HepG2 (cell line): Measurements from ENCODE around the gene PUM1. TPM values are rescaled to one million over a fixed set of nuclear protein-coding genes. Genes with fewer than 3 reads are reported as not detected.

Experiments used
- ATAC-seq: fragments of 200-7000 bp; cut with Tn5 transposase; 3 replicates; pipeline ENCODE4 v1.9.1; 2020; ENCODE audit warnings: mild to moderate bottlenecking, moderate library complexity
- BruUV-seq: library from RNA; stranded (reverse); fragments of 400-500 nt; replicated peaks from 2 replicates; lab custom pipeline; 2021; lab: Mats Ljungman, UMichigan
- CTCF ChIA-PET: fragments of 300-600 bp; formaldehyde crosslinking; extraction: SDS; loops from one replicate; lab custom pipeline; 2021; ENCODE audit warnings: low total read pairs, inconsistent platforms, low intra/inter-chr PET ratio; lab: Yijun Ruan, JAX
- POLR2A ChIA-PET: fragments of 350-600 bp; sonication (Branson Sonifier 250); formaldehyde crosslinking; loops from one replicate; lab custom pipeline; 2020; ENCODE audit warnings: antibody characterized with exemption, inconsistent platforms; lab: Yijun Ruan, JAX
- DNase-seq: peaks from one replicate; pipeline ENCODE4 v3.0.0-alpha.2; 2015; ENCODE audit warnings: low spot score
- FAIRE-seq: peaks from 3 replicates; lab custom pipeline; 2011; peaks lifted over from hg19 to GRCh38; lab: Jason Lieb, UNC
- H2AFZ ChIP-seq: one replicate; pipeline ENCODE4 v1.6.1; 2011; ENCODE audit warnings: low read length, inconsistent platforms
- H3K27ac ChIP-seq: fragments of 300-600 bp; 3 replicates; pipeline ENCODE4 v1.8.0; 2011; ENCODE audit warnings: mixed run types, mild to moderate bottlenecking, mixed read lengths, low read length, inconsistent platforms; ENCODE audit not compliant: insufficient read depth; ENCODE audit errors: extremely low read length
- H3K27me3 ChIP-seq, 2 experiments: fragments of 200-600 bp in 1 of 2; 2 replicates in 1 of 2; 3 replicates in 1 of 2; pipeline versions ENCODE4 v1.6.0 to v1.8.0; 2011; ENCODE audit warnings: low read length in 2 of 2, mild to moderate bottlenecking in 2 of 2, moderate library complexity in 2 of 2, inconsistent platforms in 1 of 2; ENCODE audit not compliant: insufficient read depth in 2 of 2, control insufficient read depth in 1 of 2
- H3K36me3 ChIP-seq, 2 experiments: fragments of 200-600 bp in 1 of 2; replicated peaks in 1 of 2; 2 replicates in 1 of 2; 3 replicates in 1 of 2; pipeline versions ENCODE4 v1.5.1 to v1.8.0; 2011; ENCODE audit warnings: low read length in 2 of 2, inconsistent platforms in 1 of 2; ENCODE audit not compliant: insufficient read depth in 2 of 2, control insufficient read depth in 1 of 2
- H3K4me1 ChIP-seq: 2 replicates; pipeline ENCODE4 v1.5.1; 2012; ENCODE audit warnings: low read length, inconsistent platforms; ENCODE audit not compliant: insufficient read depth
- H3K4me2 ChIP-seq: 2 replicates; pipeline ENCODE4 v1.6.0; 2011; ENCODE audit warnings: low read depth, low read length, inconsistent platforms
- H3K4me3 ChIP-seq, 3 experiments: fragments of 200-600 bp in 1 of 3; sonication (generic), shearing (Covaris generic) in 1 of 3; replicated peaks in 1 of 3; 2 replicates each; pipeline ENCODE4 v1.5.1; 2011 to 2016; ENCODE audit warnings: low read length in 3 of 3, inconsistent platforms in 2 of 3, low read depth in 2 of 3, mild to moderate bottlenecking in 2 of 3, control low read depth in 1 of 3, mixed read lengths in 1 of 3; ENCODE audit not compliant: insufficient read depth in 1 of 3
- H3K79me2 ChIP-seq: one replicate; pipeline ENCODE4 v1.6.1; 2011; ENCODE audit warnings: low read length, inconsistent platforms; ENCODE audit not compliant: insufficient read depth
- H3K9ac ChIP-seq: 2 replicates; pipeline ENCODE4 v1.6.0; 2011; ENCODE audit warnings: mild to moderate bottlenecking, low read depth, low read length, inconsistent platforms; ENCODE audit not compliant: insufficient read depth
- H3K9me3 ChIP-seq: 2 replicates; pipeline ENCODE4 v1.5.1; 2012; ENCODE audit warnings: mild to moderate bottlenecking, low read length
- H4K20me1 ChIP-seq: 2 replicates; pipeline ENCODE4 v1.6.0; 2011; ENCODE audit warnings: inconsistent platforms, mild to moderate bottlenecking, low read length, moderate library complexity; ENCODE audit not compliant: insufficient read depth
- AHDC1 ChIP-seq: sonication (generic); formaldehyde crosslinking; IDR thresholded peaks from 2 replicates; pipeline ENCODE4 v1.5.1; 2020; ENCODE audit warnings: mild to moderate bottlenecking, missing genetic modification reagents, borderline replicate concordance
- ELK4 ChIP-seq: sonication (generic); formaldehyde crosslinking; IDR thresholded peaks from 2 replicates; pipeline ENCODE4 v1.9.0; 2021; ENCODE audit warnings: missing genetic modification reagents, borderline replicate concordance
- GTF3A ChIP-seq: sonication (generic); formaldehyde crosslinking; conservative IDR thresholded peaks from 2 replicates; pipeline ENCODE4 v1.4.0; 2020; ENCODE audit warnings: mild to moderate bottlenecking, missing genetic modification reagents
- HNF4A ChIP-seq: sonication (generic); formaldehyde crosslinking; IDR thresholded peaks from 2 replicates; pipeline ENCODE4 v1.4.0; 2020; ENCODE audit warnings: missing genetic modification reagents
- POLR2AphosphoS2 ChIP-seq: IDR thresholded peaks from 2 replicates; pipeline ENCODE4 v1.6.1; 2011; ENCODE audit warnings: low read depth, low read length, improper control_type of control experiment
- ZNF563 ChIP-seq: sonication (generic); formaldehyde crosslinking; IDR thresholded peaks from 2 replicates; pipeline ENCODE4 v1.8.0; 2022; ENCODE audit warnings: mild to moderate bottlenecking, moderate library complexity, missing genetic modification reagents
- WGBS: methylation state at CpG from one replicate; pipeline ENCODE4 v1.1.6; 2017; ENCODE audit warnings: low lambda C conversion rate; 5-methylcytosine and 5-hydroxymethylcytosine counted together
- in situ Hi-C: cut with HindIII; loops from 2 replicates; pipeline ENCODE4 v1.10.0; 2017; ENCODE audit warnings: low pct_unique_long_range_greater_than_20kb; ENCODE audit not compliant: extremely low pct_ligation_motif_present
- intact Hi-C: fragments of 100-400 bp; cut with micrococcal nuclease; formaldehyde crosslinking; loops from one replicate; pipeline ENCODE4 v1.10.0; 2022; ENCODE audit not compliant: unreplicated experiment
- polyA plus RNA-seq, 8 experiments: library from polyadenylated mRNA; depleted of rRNA in 3 of 8; stranded (reverse) in 7 of 8; unstranded in 1 of 8; fragments of >200 nt; fragmentation: Illumina TruSeq in 4 of 8; extraction: Trizol in 4 of 8; gene quantifications; 2 replicates each; pipeline versions ENCODE4 v1.2.1 to v1.2.3, GENCODE V29; 2011 to 2016; ENCODE audit warnings: low read depth in 4 of 8, missing spikeins in 1 of 8, mixed read lengths in 1 of 8; ENCODE audit not compliant: insufficient read depth in 1 of 8
- total RNA-seq, 5 experiments: library from RNA; depleted of rRNA; stranded (reverse); fragments of >200 nt; fragmentation: Illumina TruSeq; extraction: Trizol; gene quantifications; 2 replicates each; pipeline ENCODE4 v1.2.3, GENCODE V29; 2016; ENCODE audit warnings: low read depth in 1 of 5
- TF ChIP-seq, protein P1 (sequence below): sonication (generic); formaldehyde crosslinking; IDR thresholded peaks from 2 replicates; pipeline ENCODE4 v1.4.0; 2020; ENCODE audit warnings: missing genetic modification reagents

Gene PUM1
- total and polyA plus RNA-seq, 2 of the 13 experiments (the other 11 are each of a cell fraction or from before 2014, with no cell fraction given), result 64.7 to 91.0 TPM

DNA sequence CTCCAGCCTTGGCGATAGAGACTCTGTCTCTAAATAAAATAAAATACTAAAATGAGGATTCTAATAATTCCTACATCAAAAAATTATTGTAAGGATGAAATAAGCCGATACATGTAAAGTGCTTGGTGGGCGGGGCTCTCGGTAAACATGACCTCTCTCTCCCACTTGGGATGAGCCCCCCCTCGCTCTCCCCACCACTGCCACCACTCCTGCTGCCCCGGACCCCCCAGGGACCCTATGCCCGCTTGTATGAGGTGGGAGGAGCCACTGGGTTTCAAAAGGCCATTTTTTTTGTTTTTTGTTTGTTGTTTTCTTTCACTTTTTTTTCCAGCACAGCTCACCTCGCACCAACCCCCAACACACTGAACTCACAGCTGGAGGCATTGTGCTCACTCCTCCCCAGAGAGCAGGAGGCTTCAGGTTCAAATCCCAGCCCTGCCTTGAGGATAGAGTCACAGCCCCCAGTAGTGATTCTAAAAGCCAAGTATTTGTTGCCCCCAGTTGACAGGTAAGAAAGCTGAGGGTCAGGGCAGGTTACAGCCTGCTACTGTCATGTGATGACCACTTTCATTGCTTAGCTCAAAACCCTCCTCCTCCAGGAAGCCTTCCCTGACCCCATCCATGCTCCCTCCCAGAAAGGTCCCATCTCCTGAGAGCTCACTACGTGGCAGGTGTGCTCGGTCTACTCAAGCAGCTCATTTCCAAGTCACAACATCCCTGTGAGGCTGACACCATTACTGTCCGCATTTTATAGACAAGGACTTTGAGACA lies 161.1 kb downstream of the PUM1 start:
- Histone ChIP-seq H3K9ac (no peak overlapping the region), H3K9me3 (no peaks in the 10 kb centered on the region), H4K20me1 (no peaks in the 10 kb centered on the region), H3K4me2 (no peak overlapping the region), H3K27me3 (peaks cover 5 to 32% of the 10 kb centered on the region in 2 experiments), H3K79me2 (no peaks in the 10 kb centered on the region), H3K36me3 (no peaks in the 10 kb centered on the region), H2AFZ (no peak overlapping the region), H3K27ac (no peak overlapping the region), H3K4me1 (peaks cover 31% of the 10 kb centered on the region), H3K4me3 (no peak overlapping the region)
- TF ChIP-seq ELK4 (CRISPR knock-in tag) (no peak), GTF3A (no peak)
- no TSS peak for BruUV-seq
- no peak for FAIRE-seq
- ChIA-PET POLR2A (no interaction called here), CTCF (no interaction called here)
- WGBS, result 17% methylated on average over 11 of the region's 11 CpGs
- DNase-seq, result no peak
- no peak for ATAC-seq
- intact Hi-C loops, result no loop called here
- in situ Hi-C loops, result no loop called here

- in situ Hi-C loops, result no loop called here
- H3K4me1 ChIP-seq, result peaks cover 25% of the 10 kb centered on the region
- ChIA-PET POLR2A (no interaction called here), CTCF (no interaction called here)
- no peak overlapping the region for H3K9ac ChIP-seq
- intact Hi-C loops, result no loop called here
- no peak overlapping the region for H3K27ac ChIP-seq
- FAIRE-seq (no peak), ATAC-seq (no peak; the same call in 2 of the 3 replicates), DNase-seq (no peak)
- H3K79me2 ChIP-seq, result no peaks in the 10 kb centered on the region
- H3K27me3 ChIP-seq, result peaks cover 2 to 26% of the 10 kb centered on the region in 2 experiments; a peak in 3 of 5 replicates
- no peaks in the 10 kb centered on the region for H3K9me3 ChIP-seq
- no peak overlapping the region for H3K4me2 ChIP-seq
- H4K20me1 ChIP-seq, result no peaks in the 10 kb centered on the region
- no TSS peak for BruUV-seq
- no peak overlapping the region for H2AFZ ChIP-seq
- no peak overlapping the region for H3K4me3 ChIP-seq
- 36% methylated on average over 7 of the region's 8 CpGs for WGBS
- no peaks in the 10 kb centered on the region for H3K36me3 ChIP-seq
- TF ChIP-seq POLR2AphosphoS2 (no peak), AHDC1 (CRISPR knock-in tag) (no peak), HNF4A (no peak), ZNF563 (no peak)
- TF ChIP-seq, protein P1, sequence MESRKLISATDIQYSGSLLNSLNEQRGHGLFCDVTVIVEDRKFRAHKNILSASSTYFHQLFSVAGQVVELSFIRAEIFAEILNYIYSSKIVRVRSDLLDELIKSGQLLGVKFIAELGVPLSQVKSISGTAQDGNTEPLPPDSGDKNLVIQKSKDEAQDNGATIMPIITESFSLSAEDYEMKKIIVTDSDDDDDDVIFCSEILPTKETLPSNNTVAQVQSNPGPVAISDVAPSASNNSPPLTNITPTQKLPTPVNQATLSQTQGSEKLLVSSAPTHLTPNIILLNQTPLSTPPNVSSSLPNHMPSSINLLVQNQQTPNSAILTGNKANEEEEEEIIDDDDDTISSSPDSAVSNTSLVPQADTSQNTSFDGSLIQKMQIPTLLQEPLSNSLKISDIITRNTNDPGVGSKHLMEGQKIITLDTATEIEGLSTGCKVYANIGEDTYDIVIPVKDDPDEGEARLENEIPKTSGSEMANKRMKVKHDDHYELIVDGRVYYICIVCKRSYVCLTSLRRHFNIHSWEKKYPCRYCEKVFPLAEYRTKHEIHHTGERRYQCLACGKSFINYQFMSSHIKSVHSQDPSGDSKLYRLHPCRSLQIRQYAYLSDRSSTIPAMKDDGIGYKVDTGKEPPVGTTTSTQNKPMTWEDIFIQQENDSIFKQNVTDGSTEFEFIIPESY, result no peak
Observed at GRCh38 chr1:30903343-30904034, 162.0 kb downstream of the PUM1 start.
